ENCODE data around the gene DCP1A. TPM values are rescaled to one million over a fixed set of nuclear protein-coding genes. Genes with fewer than 3 reads are reported as not detected.

Gene DCP1A
- total and polyA plus RNA-seq, 9 of the 15 experiments (the other 6 are each of a cell fraction or from before 2014, with no cell fraction given), result 6.6 to 33.7 (median 13.3) TPM

GRCh38 chr3:53303957-53304356, 43.4 kb downstream of the DCP1A start:
- ATAC-seq, result no peak
- Histone ChIP-seq H2AFZ (ENCODE audit: low read depth, low read length) (no peak overlapping the region), H3K36me3 (ENCODE audit: control insufficient read depth, insufficient read depth, low read length) (peaks cover 40% of the 10 kb centered on the region; the same call in 2 of the 3 replicates), H3K9me3 (replicated peaks; ENCODE audit: control insufficient read depth, insufficient read depth, low read depth, low read length) (no peaks in the 10 kb centered on the region), H3K4me3 (no peak overlapping the region), H3K9me1 (ENCODE audit: control insufficient read depth, insufficient read depth, low read length) (no peaks in the 10 kb centered on the region), H3K27ac (ENCODE audit: extremely low read depth, low read depth, low read length) (no peak overlapping the region), H3K4me2 (ENCODE audit: insufficient read depth, low read length) (no peak overlapping the region), H3K27me3 (ENCODE audit: control insufficient read depth in 2 of 2, insufficient read depth in 2 of 2, low read length in 2 of 2) (no peaks in the 10 kb centered on the region), H3K4me1 (replicated peaks in 1 of 2; ENCODE audit: control insufficient read depth in 2 of 2, insufficient read depth in 2 of 2, low read length in 2 of 2) (no peaks in the 10 kb centered on the region), H4K20me1 (replicated peaks; ENCODE audit: control insufficient read depth, insufficient read depth, low read length) (no peaks in the 10 kb centered on the region), H3K79me2 (ENCODE audit: control insufficient read depth, insufficient read depth, low read length) (no peaks in the 10 kb centered on the region), H3K9ac (ENCODE audit: insufficient read depth in 1 of 2, low read depth in 2 of 2, low read length in 2 of 2) (no peak overlapping the region)
- TF ChIP-seq ZBTB7A (IDR thresholded peaks at IDR 0.05; ENCODE audit: borderline replicate concordance, control insufficient read depth, low read depth, low read length), result no peak
- no peak for DNase-seq (ENCODE audit: extremely low read depth in 1 of 4, low spot score in 3 of 4)
- intact Hi-C loops (cut with micrococcal nuclease), result no loop called here
- ChIA-PET CTCF (ENCODE audit: low intra/inter-chr PET ratio) (no interaction called here), POLR2A (no interaction called here)
- no peak for FAIRE-seq
- in situ Hi-C loops (cut with MboI), result no loop called here
- WGBS (ENCODE audit: insufficient coverage, low coverage, missing lambda C conversion rate), result 89% methylated on average over 3 of the region's 3 CpGs
- BruUV-seq (replicated peaks), result no TSS peak

- 66% methylated on average over 3 of the region's 3 CpGs for WGBS (ENCODE audit: insufficient coverage, low coverage, missing lambda C conversion rate)
- BruUV-seq (replicated peaks), result no TSS peak
- no peaks in the 10 kb centered on the region for H3K9me3 ChIP-seq (replicated peaks; ENCODE audit: control insufficient read depth, insufficient read depth, low read depth, low read length)
- TF ChIP-seq ZNF232 (CRISPR knock-in tag; IDR thresholded peaks at IDR 0.05), result no peak
- no peak for TF ChIP-seq KDM5B (IDR thresholded peaks at IDR 0.05; ENCODE audit: insufficient replicate concordance, low read depth, low read length)
- no peak for TF ChIP-seq HNRNPLL (IDR thresholded peaks at IDR 0.05; ENCODE audit: low read depth, low read length, poor library complexity, severe bottlenecking)
- TF ChIP-seq SMARCB1 (IDR thresholded peaks at IDR 0.05; ENCODE audit: insufficient read length, low read depth), result no peak
- no peak for TF ChIP-seq RAD51 (IDR thresholded peaks at IDR 0.05; ENCODE audit: borderline replicate concordance, low read depth)
- no peak for TF ChIP-seq MCM7 (IDR thresholded peaks at IDR 0.05)
- TF ChIP-seq ZZZ3 (IDR thresholded peaks at IDR 0.05), result no peak
- TF ChIP-seq ZKSCAN1 (IDR thresholded peaks at IDR 0.05; ENCODE audit: low read depth, low read length), result no peak
- TF ChIP-seq POLR3A (IDR thresholded peaks at IDR 0.05; ENCODE audit: borderline replicate concordance, extremely low read depth, insufficient read depth, insufficient read length), result no peak
- no peak for TF ChIP-seq MTA1 (IDR thresholded peaks at IDR 0.05; ENCODE audit: borderline replicate concordance)
- no peak for TF ChIP-seq EZH2 (IDR thresholded peaks at IDR 0.05; ENCODE audit: borderline replicate concordance, low read depth, low read length)
- TF ChIP-seq HDAC1 (IDR thresholded peaks at IDR 0.05), result no peak
- no peak for ATAC-seq
- H3K9me1 ChIP-seq (ENCODE audit: control insufficient read depth, insufficient read depth, low read length), result no peaks in the 10 kb centered on the region
- no peak overlapping the region for H3K27ac ChIP-seq (ENCODE audit: extremely low read depth, low read depth, low read length)
- H4K20me1 ChIP-seq (replicated peaks; ENCODE audit: control insufficient read depth, insufficient read depth, low read length), result no peaks in the 10 kb centered on the region
- in situ Hi-C loops (cut with MboI), result no loop called here
- no peaks in the 10 kb centered on the region for H3K79me2 ChIP-seq (ENCODE audit: control insufficient read depth, insufficient read depth, low read length)
- FAIRE-seq, result no peak
- no peak overlapping the region for H2AFZ ChIP-seq (ENCODE audit: low read depth, low read length)
- no peak for DNase-seq (ENCODE audit: extremely low read depth in 1 of 4, low spot score in 3 of 4)
- H3K4me1 ChIP-seq (replicated peaks in 1 of 2; ENCODE audit: control insufficient read depth in 2 of 2, insufficient read depth in 2 of 2, low read length in 2 of 2), result no peaks in the 10 kb centered on the region
- H3K36me3 ChIP-seq (ENCODE audit: control insufficient read depth, insufficient read depth, low read length), result peaks cover 41% of the 10 kb centered on the region; the same call in 2 of the 3 replicates
- H3K4me2 ChIP-seq (ENCODE audit: insufficient read depth, low read length), result no peak overlapping the region
- H3K4me3 ChIP-seq, result no peak overlapping the region
- intact Hi-C loops (cut with micrococcal nuclease), result no loop called here
- ChIA-PET CTCF (ENCODE audit: low intra/inter-chr PET ratio) (no interaction called here), POLR2A (no interaction called here)
- H3K27me3 ChIP-seq (ENCODE audit: control insufficient read depth in 2 of 2, insufficient read depth in 2 of 2, low read length in 2 of 2), result no peaks in the 10 kb centered on the region
- H3K9ac ChIP-seq (ENCODE audit: insufficient read depth in 1 of 2, low read depth in 2 of 2, low read length in 2 of 2), result no peak overlapping the region
Observed at GRCh38 chr3:53303549-53303948, 43.8 kb downstream of the DCP1A start.

All from K562 (cell line).